GM12801 (cell line): ENCODE measurements around the gene RNF144A.

ENCODE experiments used
- CTCF ChIP-seq: IDR thresholded peaks from one replicate; pipeline ENCODE4 v1.5.1; 2011; ENCODE audit warnings: control low read depth; ENCODE audit not compliant: insufficient read length; ENCODE audit errors: extremely low read depth

The RNF144A gene

GRCh38 chr2:6913415-6914157 lies 3.6 kb upstream of the RNF144A start:
- no peak for TF ChIP-seq CTCF

DNA sequence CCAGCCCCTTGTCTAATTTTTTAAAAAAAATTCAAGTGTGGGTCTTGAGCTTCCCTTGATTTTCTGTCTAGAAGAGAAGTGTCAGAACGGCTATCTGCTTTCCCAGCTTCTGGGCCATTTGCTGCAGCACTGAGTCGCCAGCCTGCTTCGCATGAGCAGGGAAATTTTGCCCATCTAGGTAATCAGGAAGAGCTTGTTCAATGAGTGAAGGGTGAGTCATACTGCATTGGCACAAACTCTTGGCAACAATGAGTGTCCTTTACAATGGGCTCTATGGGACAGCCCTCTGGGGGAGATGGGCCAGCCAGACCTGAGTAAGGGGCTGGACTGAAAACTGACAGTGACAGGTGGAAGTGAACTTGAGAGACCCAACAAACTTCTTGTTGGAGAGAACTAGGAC lies 2.4 kb upstream of the RNF144A start:
- TF ChIP-seq CTCF: no peak

- no peak for TF ChIP-seq CTCF
These were observed 1.8 kb upstream of the RNF144A start for GRCh38 chr2:6915399-6915798.

GRCh38 chr2:6916224-6916623 lies 988 bp upstream of the RNF144A start:
- TF ChIP-seq CTCF: no peak

DNA sequence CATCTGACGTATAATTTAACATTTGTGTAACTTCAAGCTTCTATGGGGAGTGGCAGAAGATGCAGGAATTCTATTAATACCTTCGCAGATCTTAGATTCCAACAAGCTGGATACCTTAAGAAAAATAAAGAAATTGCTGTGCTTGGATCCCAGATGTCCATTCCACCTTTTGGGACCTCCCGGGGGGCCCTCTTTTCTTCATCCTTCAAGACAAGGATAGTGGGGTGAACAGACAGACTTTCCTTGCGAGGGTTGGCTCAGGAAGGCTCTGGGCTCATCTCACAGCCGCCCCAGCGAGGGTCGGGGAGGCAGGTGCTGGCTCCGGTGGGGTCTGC lies 509 bp upstream of the RNF144A start:
- no peak for TF ChIP-seq CTCF

DNA sequence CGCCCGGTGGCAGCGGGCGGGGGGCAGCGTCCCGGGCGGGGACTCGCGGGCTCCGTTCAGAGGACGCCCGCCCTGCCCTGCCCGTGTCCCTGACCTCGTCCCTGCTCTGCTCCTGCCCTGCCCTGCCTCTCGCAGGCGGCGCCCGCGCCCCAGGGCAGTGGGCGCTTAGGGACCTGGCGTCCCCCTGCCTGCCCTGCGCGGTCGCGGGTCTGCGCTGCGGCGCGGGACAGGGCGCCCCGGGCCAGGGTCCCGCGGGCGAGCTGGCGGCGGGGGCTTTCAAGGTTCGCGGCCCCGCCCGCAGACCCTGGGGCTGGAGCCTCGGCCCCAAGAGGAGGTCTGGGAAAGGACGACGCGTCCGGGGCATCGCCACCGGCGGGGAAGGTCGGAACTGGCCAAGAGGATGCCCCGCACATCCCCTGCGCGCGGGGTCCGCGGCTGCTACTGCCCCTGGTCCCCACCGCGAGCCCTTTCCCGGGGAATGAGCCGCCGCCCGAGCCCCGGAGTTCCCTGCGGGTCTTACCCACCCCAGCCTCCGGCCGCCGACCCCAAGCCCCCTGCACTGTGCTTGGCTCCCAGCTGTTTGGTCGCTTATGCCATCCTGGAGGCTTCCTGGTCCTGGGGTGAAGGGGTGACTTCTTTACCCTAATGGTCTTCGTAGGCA lies 679 bp downstream of the RNF144A start:
- no peak for TF ChIP-seq CTCF

DNA sequence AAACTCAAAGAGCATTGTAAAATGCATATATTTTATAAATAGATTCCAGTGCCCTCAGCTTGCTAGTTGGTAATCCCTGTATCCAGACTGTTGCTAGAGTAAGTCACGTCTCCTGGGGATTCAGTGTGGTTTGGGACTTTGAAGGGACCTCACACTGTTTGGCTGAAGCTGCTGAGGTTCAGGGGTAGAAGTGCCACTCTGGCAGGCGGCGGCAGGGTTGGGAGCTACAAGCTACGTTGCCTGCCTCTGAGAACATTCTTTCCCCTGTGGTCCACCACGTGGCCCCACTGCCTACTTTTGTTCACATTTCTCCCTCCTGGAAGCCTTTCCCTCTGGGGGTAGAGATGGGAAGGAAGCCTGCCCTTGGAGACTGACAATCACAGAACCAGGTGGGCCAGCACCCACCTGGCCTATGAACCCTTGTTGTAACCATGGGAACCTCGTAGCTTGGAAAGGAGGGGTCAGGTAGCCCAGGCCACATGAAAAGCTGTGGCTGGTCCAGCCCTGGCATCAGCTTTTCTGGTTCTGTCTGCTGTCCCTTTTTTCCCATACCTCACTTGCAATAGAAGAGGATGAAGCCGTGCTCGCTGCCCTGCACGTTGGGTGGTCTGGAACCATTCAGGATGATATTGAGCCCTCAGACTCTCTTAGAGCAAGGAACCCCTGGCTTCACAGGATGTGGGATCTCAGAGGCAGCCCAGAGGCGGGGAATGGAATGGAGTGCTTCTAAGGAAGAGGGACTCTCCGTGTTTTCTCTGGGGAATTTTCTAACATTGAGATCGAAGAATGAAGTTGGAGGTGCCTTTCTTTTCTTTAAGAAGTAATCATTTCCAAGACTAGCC lies 2.9 kb downstream of the RNF144A start:
- TF ChIP-seq CTCF: no peak
